Measurements from ENCODE around the gene RPGRIP1L. TPM values are rescaled to one million over a fixed set of nuclear protein-coding genes. Genes with fewer than 3 reads are reported as not detected.

The RPGRIP1L gene
- total and polyA plus RNA-seq, 2 donors from 2014 or later: 4.3 to 10.2 TPM

DNA sequence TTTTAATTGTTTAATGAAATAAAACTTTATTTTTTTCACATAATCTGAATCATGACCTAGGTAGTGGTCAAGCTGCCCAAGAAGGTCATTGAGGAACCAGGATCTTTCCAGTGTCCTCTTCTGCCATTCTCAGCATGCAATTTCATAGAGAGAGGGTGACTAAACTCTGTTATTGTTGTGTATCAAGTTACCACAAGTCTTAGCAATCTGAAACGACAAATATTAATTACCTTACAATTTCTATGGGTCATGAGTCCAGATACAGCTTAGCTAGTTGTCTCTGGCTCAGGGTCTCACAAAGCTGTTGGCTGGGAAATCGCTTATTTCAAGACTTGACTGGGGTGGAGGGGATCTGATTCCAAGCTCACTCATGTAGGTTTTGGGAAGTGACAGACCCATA lies 37.9 kb upstream of the RPGRIP1L start:
- no peaks in the 10 kb centered on the region for H3K9me3 ChIP-seq (ENCODE audit: control insufficient read depth in 2 of 3, insufficient read depth in 1 of 3, low read length in 3 of 3)

DNA sequence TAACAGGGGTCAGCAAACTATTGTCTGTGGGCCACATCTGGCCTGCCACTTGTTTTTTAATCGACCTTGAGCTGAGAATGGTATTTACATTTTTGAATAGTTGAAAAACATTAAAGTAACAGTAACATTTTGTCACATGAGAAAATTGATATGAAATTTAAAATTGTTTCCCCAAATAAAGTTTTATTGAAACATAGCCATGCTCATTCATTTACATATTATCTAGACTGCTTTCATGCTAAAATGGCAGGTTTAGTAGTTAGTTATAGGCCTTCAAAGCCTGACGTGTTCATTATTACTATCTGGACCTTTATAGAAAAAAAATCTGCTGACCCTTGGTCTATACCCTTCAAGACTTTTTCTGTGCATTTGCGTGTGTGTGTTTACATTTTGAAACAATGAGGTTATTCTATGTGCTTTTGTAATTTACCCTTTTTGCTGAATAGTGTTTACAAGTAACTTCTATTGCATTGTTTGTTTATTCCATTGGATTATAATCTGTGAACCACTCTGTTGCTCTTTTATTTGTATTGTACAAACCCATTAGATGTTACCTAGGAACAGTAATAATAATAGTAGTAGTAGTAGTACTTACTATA lies 37.4 kb upstream of the RPGRIP1L start:
- Histone ChIP-seq H3K4me3 (ENCODE audit: low read length in 3 of 3) (no peak overlapping the region), H3K9ac (ENCODE audit: low read length in 3 of 3) (no peak overlapping the region), H3K9me3 (ENCODE audit: control insufficient read depth in 2 of 3, insufficient read depth in 1 of 3, low read length in 3 of 3) (no peaks in the 10 kb centered on the region), H3K4me1 (ENCODE audit: control insufficient read depth in 2 of 3, insufficient read depth in 2 of 3, low read depth in 1 of 3, low read length in 3 of 3) (peaks cover 0 to 3% (median 2%) of the 10 kb centered on the region in 3 donors), H3K27ac (ENCODE audit: low read depth in 2 of 2, low read length in 2 of 2) (no peak overlapping the region), H3K36me3 (ENCODE audit: control insufficient read depth in 2 of 3, insufficient read depth in 3 of 3, low read length in 3 of 3) (no peaks in the 10 kb centered on the region), H3K27me3 (ENCODE audit: control insufficient read depth, insufficient read depth, low read length) (no peaks in the 10 kb centered on the region)
- intact Hi-C loops (cut with DNase I): no loop called here
- FAIRE-seq (no peak), DNase-seq (no peak)
- TF ChIP-seq, protein P1, sequence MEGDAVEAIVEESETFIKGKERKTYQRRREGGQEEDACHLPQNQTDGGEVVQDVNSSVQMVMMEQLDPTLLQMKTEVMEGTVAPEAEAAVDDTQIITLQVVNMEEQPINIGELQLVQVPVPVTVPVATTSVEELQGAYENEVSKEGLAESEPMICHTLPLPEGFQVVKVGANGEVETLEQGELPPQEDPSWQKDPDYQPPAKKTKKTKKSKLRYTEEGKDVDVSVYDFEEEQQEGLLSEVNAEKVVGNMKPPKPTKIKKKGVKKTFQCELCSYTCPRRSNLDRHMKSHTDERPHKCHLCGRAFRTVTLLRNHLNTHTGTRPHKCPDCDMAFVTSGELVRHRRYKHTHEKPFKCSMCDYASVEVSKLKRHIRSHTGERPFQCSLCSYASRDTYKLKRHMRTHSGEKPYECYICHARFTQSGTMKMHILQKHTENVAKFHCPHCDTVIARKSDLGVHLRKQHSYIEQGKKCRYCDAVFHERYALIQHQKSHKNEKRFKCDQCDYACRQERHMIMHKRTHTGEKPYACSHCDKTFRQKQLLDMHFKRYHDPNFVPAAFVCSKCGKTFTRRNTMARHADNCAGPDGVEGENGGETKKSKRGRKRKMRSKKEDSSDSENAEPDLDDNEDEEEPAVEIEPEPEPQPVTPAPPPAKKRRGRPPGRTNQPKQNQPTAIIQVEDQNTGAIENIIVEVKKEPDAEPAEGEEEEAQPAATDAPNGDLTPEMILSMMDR (IDR thresholded peaks at IDR 0.05; ENCODE audit: borderline replicate concordance, extremely low read depth, insufficient read depth): no peak

More for the DNA sequence above, 37.9 kb upstream of the RPGRIP1L start:
- no peak for FAIRE-seq
- Histone ChIP-seq H3K27me3 (ENCODE audit: control insufficient read depth, insufficient read depth, low read length) (no peaks in the 10 kb centered on the region), H3K9ac (ENCODE audit: low read length in 3 of 3) (no peak overlapping the region), H3K4me1 (ENCODE audit: control insufficient read depth in 2 of 3, insufficient read depth in 2 of 3, low read depth in 1 of 3, low read length in 3 of 3) (peaks cover 0 to 4% (median 3%) of the 10 kb centered on the region in 3 donors), H3K27ac (ENCODE audit: low read depth in 2 of 2, low read length in 2 of 2) (no peak overlapping the region), H3K4me3 (ENCODE audit: low read length in 3 of 3) (no peak overlapping the region), H3K36me3 (ENCODE audit: control insufficient read depth in 2 of 3, insufficient read depth in 3 of 3, low read length in 3 of 3) (no peaks in the 10 kb centered on the region)
- intact Hi-C loops (cut with DNase I): no loop called here
- no peak for DNase-seq
- TF ChIP-seq, protein P1 (IDR thresholded peaks at IDR 0.05; ENCODE audit: borderline replicate concordance, extremely low read depth, insufficient read depth): no peak

DNA sequence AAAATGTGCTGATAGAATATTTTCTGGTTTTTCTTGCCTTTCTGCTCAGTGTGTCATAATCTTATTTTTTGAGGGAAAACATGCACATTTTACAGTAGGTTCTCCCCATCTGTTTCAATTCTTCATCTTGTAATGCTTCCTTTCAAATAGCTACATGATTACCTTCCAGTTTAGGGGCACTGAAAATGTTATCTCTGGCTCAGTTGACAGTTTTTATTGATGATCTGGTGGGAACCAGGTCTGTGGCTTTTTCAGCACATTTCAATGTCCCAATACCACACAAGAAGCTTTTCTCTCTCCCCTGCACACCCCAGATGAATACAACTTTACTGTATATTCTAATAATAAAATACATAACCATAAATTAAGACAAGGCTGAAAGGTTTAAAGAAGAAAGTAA lies 36.8 kb upstream of the RPGRIP1L start:
- no peaks in the 10 kb centered on the region for H3K36me3 ChIP-seq (ENCODE audit: control insufficient read depth in 2 of 3, insufficient read depth in 3 of 3, low read length in 3 of 3)
- H3K9me3 ChIP-seq (ENCODE audit: control insufficient read depth in 2 of 3, insufficient read depth in 1 of 3, low read length in 3 of 3): no peaks in the 10 kb centered on the region
- FAIRE-seq (no peak), DNase-seq (no peak)
- no peak overlapping the region for H3K27ac ChIP-seq (ENCODE audit: low read depth in 2 of 2, low read length in 2 of 2)
- no peaks in the 10 kb centered on the region for H3K27me3 ChIP-seq (ENCODE audit: control insufficient read depth, insufficient read depth, low read length)
- intact Hi-C loops (cut with DNase I): no loop called here
- H3K9ac ChIP-seq (ENCODE audit: low read length in 3 of 3): no peak overlapping the region
- TF ChIP-seq, protein P1 (IDR thresholded peaks at IDR 0.05; ENCODE audit: borderline replicate concordance, extremely low read depth, insufficient read depth): no peak
- H3K4me1 ChIP-seq (ENCODE audit: control insufficient read depth in 2 of 3, insufficient read depth in 2 of 3, low read depth in 1 of 3, low read length in 3 of 3): no peaks in the 10 kb centered on the region
- H3K4me3 ChIP-seq (ENCODE audit: low read length in 3 of 3): no peak overlapping the region

DNA sequence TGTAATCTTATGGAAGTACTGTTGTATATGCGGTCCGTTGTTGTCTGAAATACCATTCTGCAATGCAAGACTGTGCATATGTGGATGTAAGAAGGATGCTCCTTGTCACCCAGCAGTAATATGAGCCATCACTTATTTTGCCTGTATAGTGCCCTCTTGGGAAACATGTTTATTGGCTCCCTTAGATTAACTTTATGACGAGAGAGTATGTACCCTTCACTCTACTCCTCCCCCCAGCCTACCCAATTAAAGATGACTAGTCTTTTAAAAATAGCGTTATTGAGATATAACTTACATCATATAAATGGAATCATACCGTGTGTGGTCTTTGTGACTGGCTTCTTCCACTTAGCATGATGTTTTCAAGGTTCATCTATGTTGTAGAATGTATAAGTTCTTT lies 33.9 kb upstream of the RPGRIP1L start:
- peaks cover 0 to 2% (median 0%) of the 10 kb centered on the region in 3 donors for H3K4me1 ChIP-seq (ENCODE audit: control insufficient read depth in 2 of 3, insufficient read depth in 2 of 3, low read depth in 1 of 3, low read length in 3 of 3)
- H3K27me3 ChIP-seq (ENCODE audit: control insufficient read depth, insufficient read depth, low read length): no peaks in the 10 kb centered on the region
- FAIRE-seq (no peak), DNase-seq (no peak)
- H3K27ac ChIP-seq (ENCODE audit: low read depth in 2 of 2, low read length in 2 of 2): no peak overlapping the region
- no peaks in the 10 kb centered on the region for H3K36me3 ChIP-seq (ENCODE audit: control insufficient read depth in 2 of 3, insufficient read depth in 3 of 3, low read length in 3 of 3)
- H3K9ac ChIP-seq (ENCODE audit: low read length in 3 of 3): no peak overlapping the region
- TF ChIP-seq, protein P1 (IDR thresholded peaks at IDR 0.05; ENCODE audit: borderline replicate concordance, extremely low read depth, insufficient read depth): no peak
- no peak overlapping the region for H3K4me3 ChIP-seq (ENCODE audit: low read length in 3 of 3)
- intact Hi-C loops (cut with DNase I): no loop called here
- H3K9me3 ChIP-seq (ENCODE audit: control insufficient read depth in 2 of 3, insufficient read depth in 1 of 3, low read length in 3 of 3): no peaks in the 10 kb centered on the region
